MCF 10A (cell line): ENCODE data around the gene ALG2. TPM values are rescaled to one million over a fixed set of nuclear protein-coding genes. Genes with fewer than 3 reads are reported as not detected.

Experiments
- BruUV-seq: library from RNA; stranded (reverse); fragments of 400-500 nt; replicated peaks from 2 replicates; lab custom pipeline; 2021; lab: Mats Ljungman, UMichigan
- CTCF ChIA-PET: fragments of 300-600 bp; sonication (Branson Sonifier 250); formaldehyde crosslinking; extraction: SDS; loops from one replicate; lab custom pipeline; 2021; ENCODE audit warnings: antibody characterized with exemption, inconsistent platforms; lab: Yijun Ruan, JAX
- POLR2A ChIA-PET: fragments of 300-600, 350-650 bp; sonication (Branson Sonifier 250); formaldehyde crosslinking; extraction: SDS; loops from one replicate; lab custom pipeline; 2020; ENCODE audit warnings: antibody characterized with exemption, inconsistent platforms; lab: Yijun Ruan, JAX
- DNase-seq: peaks from one replicate; pipeline ENCODE4 v3.0.0-alpha.2; 2018; ENCODE audit not compliant: unreplicated experiment
- H3K27ac Mint-ChIP-seq: one replicate; pipeline ENCODE4 v1.8.0; 2022; ENCODE audit warnings: mild to moderate bottlenecking, low read depth, mixed read lengths; ENCODE audit not compliant: unreplicated experiment
- H3K27me3 Mint-ChIP-seq: one replicate; pipeline ENCODE4 v1.8.0; 2022; ENCODE audit warnings: mixed read lengths; ENCODE audit not compliant: insufficient read depth, unreplicated experiment
- H3K36me3 Mint-ChIP-seq: one replicate; pipeline ENCODE4 v1.8.0; 2022; ENCODE audit warnings: mild to moderate bottlenecking, moderate library complexity, mixed read lengths; ENCODE audit not compliant: insufficient read depth, unreplicated experiment
- H3K4me1 Mint-ChIP-seq: one replicate; pipeline ENCODE4 v1.8.0; 2022; ENCODE audit warnings: mixed read lengths; ENCODE audit not compliant: insufficient read depth, unreplicated experiment
- H3K4me3 Mint-ChIP-seq: one replicate; pipeline ENCODE4 v1.8.0; 2022; ENCODE audit warnings: mild to moderate bottlenecking, moderate library complexity, mixed read lengths; ENCODE audit not compliant: unreplicated experiment
- H3K9me3 Mint-ChIP-seq: one replicate; pipeline ENCODE4 v1.8.0; 2022; ENCODE audit warnings: mixed read lengths; ENCODE audit not compliant: unreplicated experiment
- intact Hi-C: fragments of 100-400 bp; cut with micrococcal nuclease; formaldehyde crosslinking; loops from 2 replicates; pipeline ENCODE4 v1.14.1; 2022
- total RNA-seq: library from RNA; stranded (reverse); gene quantifications from 2 replicates; pipeline ENCODE4 v1.2.3, GENCODE V29; 2022
- TF ChIP-seq, protein P1 (sequence below): fragments of 200-600 bp; IDR thresholded peaks from one replicate; pipeline ENCODE4 v1.8.0; 2022; ENCODE audit warnings: antibody characterized with exemption, mild to moderate bottlenecking; ENCODE audit not compliant: unreplicated experiment

Gene ALG2
- total RNA-seq, 1 experiment from 2014 or later, result 54.7 TPM

DNA sequence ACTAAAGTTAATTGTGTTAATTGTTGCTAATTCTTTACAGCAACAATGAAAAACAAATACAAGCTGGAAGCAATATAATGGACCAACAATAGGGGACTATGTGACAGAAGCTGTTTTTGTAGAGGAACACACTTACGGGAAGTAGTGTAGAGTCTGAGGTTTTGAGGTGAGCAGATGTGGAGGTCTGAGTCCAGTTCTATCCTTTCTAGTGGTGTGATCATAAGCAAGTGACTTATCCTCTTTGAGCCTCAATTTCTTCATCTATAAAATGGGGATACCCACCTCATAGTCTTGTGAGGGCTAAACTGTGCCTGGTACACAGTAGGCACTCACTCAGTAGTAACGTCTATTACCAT is 28.3 kb downstream of the ALG2 start:
- no TSS peak for BruUV-seq
- CTCF ChIA-PET, result interaction anchor here (0.5 to 3.3 kb wide), 3 partner anchors 8 to 21 kb away, joined by 3 to 13 read pairs (median 6); no protein-coding TSS in a partner anchor
- intact Hi-C loops, result no loop called here
- H3K9me3 Mint-ChIP-seq, result no peaks in the 10 kb centered on the region
- no peak overlapping the region for H3K4me3 Mint-ChIP-seq
- POLR2A ChIA-PET, result interaction anchor here (0.8 to 1.4 kb wide), 2 partner anchors 9 to 29 kb away, joined by 4 read pairs; partner anchors contain the start of genes ALG2 and SEC61B
- no peaks in the 10 kb centered on the region for H3K4me1 Mint-ChIP-seq
- H3K27me3 Mint-ChIP-seq, result peaks cover 86% of the 10 kb centered on the region
- DNase-seq, result no peak
- no peak overlapping the region for H3K27ac Mint-ChIP-seq
- TF ChIP-seq, protein P1, sequence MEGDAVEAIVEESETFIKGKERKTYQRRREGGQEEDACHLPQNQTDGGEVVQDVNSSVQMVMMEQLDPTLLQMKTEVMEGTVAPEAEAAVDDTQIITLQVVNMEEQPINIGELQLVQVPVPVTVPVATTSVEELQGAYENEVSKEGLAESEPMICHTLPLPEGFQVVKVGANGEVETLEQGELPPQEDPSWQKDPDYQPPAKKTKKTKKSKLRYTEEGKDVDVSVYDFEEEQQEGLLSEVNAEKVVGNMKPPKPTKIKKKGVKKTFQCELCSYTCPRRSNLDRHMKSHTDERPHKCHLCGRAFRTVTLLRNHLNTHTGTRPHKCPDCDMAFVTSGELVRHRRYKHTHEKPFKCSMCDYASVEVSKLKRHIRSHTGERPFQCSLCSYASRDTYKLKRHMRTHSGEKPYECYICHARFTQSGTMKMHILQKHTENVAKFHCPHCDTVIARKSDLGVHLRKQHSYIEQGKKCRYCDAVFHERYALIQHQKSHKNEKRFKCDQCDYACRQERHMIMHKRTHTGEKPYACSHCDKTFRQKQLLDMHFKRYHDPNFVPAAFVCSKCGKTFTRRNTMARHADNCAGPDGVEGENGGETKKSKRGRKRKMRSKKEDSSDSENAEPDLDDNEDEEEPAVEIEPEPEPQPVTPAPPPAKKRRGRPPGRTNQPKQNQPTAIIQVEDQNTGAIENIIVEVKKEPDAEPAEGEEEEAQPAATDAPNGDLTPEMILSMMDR, result no peak
- no peaks in the 10 kb centered on the region for H3K36me3 Mint-ChIP-seq

GRCh38 chr9:99192786-99193465 is 28.8 kb downstream of the ALG2 start:
- no peak overlapping the region for H3K27ac Mint-ChIP-seq
- no peaks in the 10 kb centered on the region for H3K36me3 Mint-ChIP-seq
- ChIA-PET CTCF (interaction anchor here (1.0 to 3.3 kb wide), 2 partner anchors 8 to 21 kb away, joined by 3 to 13 read pairs; no protein-coding TSS in a partner anchor), POLR2A (interaction anchor here (1.4 kb wide), 1 partner anchor 9 kb away, joined by 4 read pairs; no protein-coding TSS in a partner anchor)
- no peaks in the 10 kb centered on the region for H3K4me1 Mint-ChIP-seq
- intact Hi-C loops, result no loop called here
- peak; percentile 6 for DNase-seq
- H3K27me3 Mint-ChIP-seq, result peaks cover 91% of the 10 kb centered on the region
- no peak overlapping the region for H3K4me3 Mint-ChIP-seq
- TF ChIP-seq, protein P1, result peak; percentile 15
- H3K9me3 Mint-ChIP-seq, result no peaks in the 10 kb centered on the region
- BruUV-seq, result no TSS peak

- Mint-ChIP-seq H3K4me3 (no peak overlapping the region), H3K27me3 (peaks cover 94% of the 10 kb centered on the region), H3K36me3 (no peaks in the 10 kb centered on the region), H3K4me1 (no peaks in the 10 kb centered on the region), H3K9me3 (no peaks in the 10 kb centered on the region), H3K27ac (no peak overlapping the region)
- intact Hi-C loops, result no loop called here
- TF ChIP-seq, protein P1, result no peak
- DNase-seq, result no peak
- no TSS peak for BruUV-seq
- POLR2A ChIA-PET, result no interaction called here
- CTCF ChIA-PET, result interaction anchor here (0.6 to 1.7 kb wide), 3 partner anchors 8 to 1133 kb away, joined by 5 to 6 read pairs (median 5); no protein-coding TSS in a partner anchor
These were observed 31.0 kb downstream of the ALG2 start for GRCh38 chr9:99190597-99191283.
